C4-2B (cell line): Measurements from ENCODE around the gene ITPKA.

Source experiments
- H3K27ac ChIP-seq: fragments of 450-650 bp; 2 replicates; pipeline ENCODE4 v1.5.1; 2017
- ZFX ChIP-seq: fragments of 450-650 bp; IDR thresholded peaks from 2 replicates; pipeline ENCODE4 v1.6.1; 2017
- TF ChIP-seq, protein P1 (sequence below): fragments of 450-650 bp; conservative IDR thresholded peaks from 2 replicates; pipeline ENCODE4 v1.5.1; 2017; ENCODE audit warnings: mild to moderate bottlenecking

The ITPKA gene

DNA sequence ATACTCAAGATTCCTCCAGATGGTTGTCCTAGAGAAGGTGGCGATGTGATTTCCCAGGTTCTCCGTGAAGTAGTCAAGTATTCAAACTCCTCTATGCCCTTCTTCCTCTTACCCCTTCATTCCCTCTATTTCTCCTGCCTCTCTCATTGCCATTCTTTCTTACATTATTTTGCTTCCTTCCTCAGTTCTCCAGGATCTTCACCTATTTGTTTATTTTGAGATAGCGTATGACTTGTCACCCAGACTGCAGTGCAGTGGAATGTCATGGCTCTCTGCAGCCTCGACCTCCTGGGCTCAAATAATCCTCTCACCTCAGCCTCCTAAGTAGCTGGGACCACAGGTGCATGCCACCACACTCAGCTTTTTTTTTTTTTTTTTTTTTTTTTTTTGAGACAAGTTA lies 1.8 kb upstream of the ITPKA start:
- no peak overlapping the region for H3K27ac ChIP-seq
- TF ChIP-seq ZFX: no peak
- TF ChIP-seq, protein P1, sequence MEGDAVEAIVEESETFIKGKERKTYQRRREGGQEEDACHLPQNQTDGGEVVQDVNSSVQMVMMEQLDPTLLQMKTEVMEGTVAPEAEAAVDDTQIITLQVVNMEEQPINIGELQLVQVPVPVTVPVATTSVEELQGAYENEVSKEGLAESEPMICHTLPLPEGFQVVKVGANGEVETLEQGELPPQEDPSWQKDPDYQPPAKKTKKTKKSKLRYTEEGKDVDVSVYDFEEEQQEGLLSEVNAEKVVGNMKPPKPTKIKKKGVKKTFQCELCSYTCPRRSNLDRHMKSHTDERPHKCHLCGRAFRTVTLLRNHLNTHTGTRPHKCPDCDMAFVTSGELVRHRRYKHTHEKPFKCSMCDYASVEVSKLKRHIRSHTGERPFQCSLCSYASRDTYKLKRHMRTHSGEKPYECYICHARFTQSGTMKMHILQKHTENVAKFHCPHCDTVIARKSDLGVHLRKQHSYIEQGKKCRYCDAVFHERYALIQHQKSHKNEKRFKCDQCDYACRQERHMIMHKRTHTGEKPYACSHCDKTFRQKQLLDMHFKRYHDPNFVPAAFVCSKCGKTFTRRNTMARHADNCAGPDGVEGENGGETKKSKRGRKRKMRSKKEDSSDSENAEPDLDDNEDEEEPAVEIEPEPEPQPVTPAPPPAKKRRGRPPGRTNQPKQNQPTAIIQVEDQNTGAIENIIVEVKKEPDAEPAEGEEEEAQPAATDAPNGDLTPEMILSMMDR: no peak

DNA sequence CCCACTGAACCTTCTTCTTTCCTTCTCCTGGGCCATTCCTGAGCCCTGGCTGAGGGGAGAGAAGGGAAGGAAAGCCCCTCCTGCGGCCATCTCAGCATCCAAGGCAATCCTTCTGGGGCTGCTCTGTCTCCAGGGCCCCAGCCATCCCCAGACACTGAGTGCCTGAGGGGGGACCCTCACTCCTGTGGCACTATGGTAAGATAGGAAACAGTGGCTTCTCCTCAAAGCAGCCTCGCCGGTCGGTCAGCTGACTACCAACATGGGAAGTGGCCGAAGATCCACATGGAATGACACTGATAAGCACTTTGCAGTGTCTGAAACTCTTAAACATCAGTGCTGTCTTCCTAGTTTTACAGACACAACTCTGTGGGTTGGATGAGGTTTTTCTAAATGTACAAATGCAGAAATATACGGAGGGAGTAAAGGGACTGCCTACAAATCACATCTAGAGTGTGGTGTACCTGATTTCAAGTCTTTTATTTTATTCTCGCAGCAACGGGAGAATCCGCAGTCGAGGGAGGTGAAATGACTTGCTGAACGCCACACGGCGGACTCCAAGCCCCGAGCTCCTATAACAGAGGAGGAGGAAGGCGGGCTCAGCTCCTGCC lies 973 bp upstream of the ITPKA start:
- peak overlapping the region; percentile 36; the same call in 1 of the 2 replicates for H3K27ac ChIP-seq
- TF ChIP-seq, protein P1: no peak
- TF ChIP-seq ZFX: no peak

- no peak for TF ChIP-seq ZFX
- TF ChIP-seq, protein P1: no peak
- no peak overlapping the region; the same call in 1 of the 2 replicates for H3K27ac ChIP-seq
These were observed 172 bp downstream of the ITPKA start for GRCh38 chr15:41493902-41494189.

- TF ChIP-seq ZFX: no peak
- TF ChIP-seq, protein P1: no peak
- no peak overlapping the region; the same call in 1 of the 2 replicates for H3K27ac ChIP-seq
These were observed 682 bp downstream of the ITPKA start for GRCh38 chr15:41494190-41494921.

GRCh38 chr15:41494922-41495735 lies 1.5 kb downstream of the ITPKA start:
- no peak overlapping the region for H3K27ac ChIP-seq
- TF ChIP-seq, protein P1: no peak
- TF ChIP-seq ZFX: no peak

DNA sequence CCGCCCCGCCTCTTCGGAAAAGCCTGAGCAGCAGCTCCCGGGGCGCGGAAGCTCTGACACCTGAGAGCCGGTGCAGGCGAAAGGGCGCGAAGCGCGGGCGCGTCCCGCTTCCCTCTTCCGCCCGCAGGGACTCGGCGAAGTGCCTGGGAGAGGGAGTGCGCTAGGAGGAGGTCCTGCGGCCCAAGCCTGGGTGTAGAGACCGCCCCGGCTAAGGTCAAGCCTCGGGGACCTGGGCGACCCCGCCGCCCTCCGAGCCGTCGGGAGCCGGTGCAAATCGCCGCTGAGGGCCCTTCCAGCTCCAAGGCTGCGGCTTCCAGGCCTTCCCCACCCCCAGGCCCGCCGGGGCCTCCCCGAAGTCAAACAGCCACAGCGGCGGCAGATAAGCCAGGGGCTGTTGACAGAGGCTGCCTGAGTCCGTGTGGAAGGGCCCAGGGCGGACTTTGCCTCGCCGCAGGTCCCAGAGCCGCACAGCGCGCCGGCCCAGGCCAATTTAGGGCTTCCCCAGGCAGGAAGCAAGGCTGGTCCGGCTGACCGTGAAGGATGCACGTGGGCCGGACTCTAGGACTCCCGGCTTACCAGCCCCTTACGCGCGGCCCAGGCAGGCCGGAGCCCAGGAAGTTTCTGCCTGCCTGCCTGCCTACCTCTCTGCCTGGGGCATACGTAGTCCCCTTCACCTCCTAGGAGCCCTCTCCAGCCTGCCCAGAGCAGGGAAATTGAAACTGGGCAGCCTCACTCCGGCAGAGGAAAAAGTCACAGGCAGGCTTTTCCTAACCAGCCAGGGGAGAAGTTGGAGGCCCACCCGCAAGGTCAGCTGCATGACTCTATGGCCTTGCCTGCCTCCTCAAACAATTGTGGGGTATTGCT lies 2.3 kb downstream of the ITPKA start:
- no peak for TF ChIP-seq ZFX
- TF ChIP-seq, protein P1: no peak
- no peak overlapping the region for H3K27ac ChIP-seq
